ELR (cell line): ENCODE data around the gene CYP2C19.
"Not testable (repeated sequence)": the region's sequence is repeated elsewhere in the genome, so short reads cannot be mapped to it uniquely, and the experiment has no call there.

Experiments
- DNase-seq: peaks from one replicate; pipeline ENCODE4 v3.0.0-alpha.2; 2015; ENCODE audit warnings: low read depth

The CYP2C19 gene

DNA sequence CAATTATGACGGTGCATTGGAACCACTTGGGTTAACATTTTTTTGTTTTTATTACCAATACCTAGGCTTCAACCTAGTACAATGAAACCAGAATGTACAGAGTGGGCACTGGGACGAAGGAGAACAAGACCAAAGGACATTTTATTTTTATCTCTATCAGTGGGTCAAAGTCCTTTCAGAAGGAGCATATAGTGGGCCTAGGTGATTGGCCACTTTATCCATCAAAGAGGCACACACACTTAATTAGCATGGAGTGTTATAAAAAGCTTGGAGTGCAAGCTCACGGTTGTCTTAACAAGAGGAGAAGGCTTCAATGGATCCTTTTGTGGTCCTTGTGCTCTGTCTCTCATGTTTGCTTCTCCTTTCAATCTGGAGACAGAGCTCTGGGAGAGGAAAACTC lies at the start of gene CYP2C19:
CYP2C19 (plus strand) TSS at position 289 of the 400 bp plus-strand sequence; CDS start at position 314, 25 bp downstream.
- no peak for DNase-seq

DNA sequence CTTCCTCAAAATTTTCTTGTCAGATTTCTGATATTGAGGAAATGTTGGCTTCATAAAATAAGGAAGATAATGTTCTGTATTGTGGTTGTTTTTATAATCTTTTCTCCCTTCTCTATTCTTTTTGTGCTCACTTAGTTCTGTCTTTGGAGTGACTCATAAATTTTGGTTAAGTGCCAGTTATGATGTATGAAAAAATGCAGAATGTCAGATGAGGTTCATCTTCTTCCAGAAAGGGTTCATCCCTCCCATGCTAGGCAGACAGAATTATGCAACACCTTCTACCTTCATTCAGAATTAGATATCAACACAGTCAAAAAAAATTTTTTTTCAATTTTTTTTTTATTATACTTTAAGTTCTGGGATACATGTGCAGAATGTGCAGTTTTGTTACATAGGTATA lies 36.6 kb upstream of the CYP2C19 start:
- peak; percentile 20 for DNase-seq

DNA sequence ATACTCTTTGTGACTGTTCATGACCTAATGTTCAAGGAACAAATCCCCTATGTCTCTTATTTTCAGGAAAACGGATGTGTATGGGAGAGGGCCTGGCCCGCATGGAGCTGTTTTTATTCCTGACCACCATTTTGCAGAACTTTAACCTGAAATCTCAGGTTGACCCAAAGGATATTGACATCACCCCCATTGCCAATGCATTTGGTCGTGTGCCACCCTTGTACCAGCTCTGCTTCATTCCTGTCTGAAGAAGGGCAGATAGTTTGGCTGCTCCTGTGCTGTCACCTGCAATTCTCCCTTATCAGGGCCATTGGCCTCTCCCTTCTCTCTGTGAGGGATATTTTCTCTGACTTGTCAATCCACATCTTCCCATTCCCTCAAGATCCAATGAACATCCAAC lies 27.3 kb upstream of the CYP2C19 start:
- DNase-seq = no peak

DNA sequence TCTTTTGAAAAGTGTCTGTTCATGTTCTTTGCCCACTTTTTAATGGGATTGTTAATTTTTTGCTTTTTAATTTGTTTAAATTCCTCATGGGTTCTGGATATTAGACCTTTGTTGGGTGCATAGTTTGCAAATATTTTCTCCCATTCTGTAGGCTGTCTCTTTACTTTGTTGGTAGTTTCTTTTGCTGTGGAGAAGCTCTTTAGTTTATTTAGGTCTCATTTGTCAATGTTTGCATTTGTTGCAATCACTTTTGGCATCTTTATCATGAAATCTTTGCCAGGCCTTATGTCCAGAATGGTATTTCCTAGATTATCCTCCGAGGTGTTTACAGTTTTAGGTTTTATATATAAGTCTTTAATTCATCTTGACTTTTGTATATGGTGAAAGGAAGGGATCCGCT lies 23.9 kb upstream of the CYP2C19 start:
- DNase-seq = no peak

DNA sequence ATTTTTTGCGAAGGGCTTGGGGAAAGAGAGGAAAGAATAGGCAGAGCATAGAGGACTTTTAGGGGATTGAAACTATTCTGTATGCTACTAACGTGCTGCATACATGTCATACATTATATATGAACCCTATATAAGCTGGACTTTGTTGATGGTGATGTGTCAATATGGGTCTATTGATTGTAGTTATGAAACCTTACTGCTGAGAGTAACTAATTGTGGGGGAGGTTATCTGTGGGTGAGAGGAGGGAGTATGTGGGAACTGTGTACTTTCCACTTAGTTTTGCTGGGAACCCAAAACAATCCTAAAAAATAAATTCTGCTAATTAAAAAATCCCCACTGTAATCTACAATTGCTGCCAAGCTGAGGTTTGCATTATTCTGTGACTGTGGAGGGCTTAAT lies 15.3 kb upstream of the CYP2C19 start:
- DNase-seq = no peak

DNA sequence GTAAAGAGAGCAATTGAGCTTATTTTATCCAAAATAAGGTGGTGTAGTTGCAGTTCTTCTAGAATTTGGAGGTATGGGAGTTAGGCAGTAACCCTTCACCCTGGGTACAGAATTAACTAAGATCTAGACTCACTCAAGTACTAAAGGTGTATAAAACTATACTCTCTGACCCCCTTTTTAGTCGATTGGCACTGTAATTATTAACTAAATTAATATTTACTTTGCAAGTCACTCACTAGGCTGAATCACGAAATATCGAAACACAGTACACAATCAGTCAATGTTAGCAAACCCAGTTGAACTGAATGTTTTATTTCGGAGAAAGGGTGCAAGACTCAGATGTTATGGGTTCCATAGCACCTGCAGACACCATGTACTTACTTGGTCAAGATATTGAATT lies 14.6 kb upstream of the CYP2C19 start:
- no peak for DNase-seq

DNA sequence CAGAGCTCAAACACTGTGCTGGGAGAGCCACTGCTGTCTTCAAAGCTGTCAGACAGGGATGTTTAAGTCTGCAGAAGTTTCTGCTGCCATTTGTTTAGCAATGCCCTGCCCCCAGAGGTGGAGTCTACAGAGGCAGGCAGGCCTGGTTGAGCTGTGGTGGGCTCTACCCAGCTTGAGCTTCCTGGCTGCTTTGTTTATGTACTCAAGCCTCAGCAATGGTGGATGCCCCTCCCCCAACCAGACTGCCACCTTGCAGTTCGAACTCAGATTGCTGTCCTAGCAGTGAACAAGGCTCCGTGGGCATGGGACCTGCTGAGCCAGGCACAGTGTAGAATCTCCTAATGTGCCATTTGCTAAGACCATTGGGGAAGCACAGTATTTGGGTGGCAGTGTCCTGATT lies 4.6 kb upstream of the CYP2C19 start:
- no peak for DNase-seq

DNA sequence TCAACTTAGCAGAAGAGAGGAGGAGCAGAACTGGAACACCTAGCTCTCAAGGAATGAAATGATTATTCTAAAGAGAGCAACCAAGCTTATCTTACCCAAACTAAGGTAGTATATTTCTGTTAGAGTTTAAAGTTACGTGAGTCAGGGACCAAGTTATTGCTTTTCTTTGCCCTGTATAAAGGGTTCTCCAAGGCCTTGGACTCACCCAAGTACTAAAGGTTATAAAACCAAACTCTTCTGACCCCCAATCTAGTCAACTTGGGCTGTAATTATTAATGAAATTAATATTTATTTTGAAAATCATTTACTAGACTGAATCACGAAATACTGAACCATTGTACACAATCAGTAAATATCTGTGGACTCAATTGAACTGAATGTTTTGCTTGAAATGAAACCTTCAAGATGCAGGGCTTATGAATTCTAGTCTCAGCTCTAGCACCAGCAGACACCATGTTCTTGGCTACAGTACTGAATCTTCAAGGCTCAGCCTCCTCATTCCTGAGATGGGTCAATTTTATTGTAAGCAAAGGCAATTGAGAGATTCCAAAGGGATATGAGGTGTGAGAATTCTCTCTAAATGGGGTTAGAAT lies 1.8 kb upstream of the CYP2C19 start:
- DNase-seq = no peak

DNA sequence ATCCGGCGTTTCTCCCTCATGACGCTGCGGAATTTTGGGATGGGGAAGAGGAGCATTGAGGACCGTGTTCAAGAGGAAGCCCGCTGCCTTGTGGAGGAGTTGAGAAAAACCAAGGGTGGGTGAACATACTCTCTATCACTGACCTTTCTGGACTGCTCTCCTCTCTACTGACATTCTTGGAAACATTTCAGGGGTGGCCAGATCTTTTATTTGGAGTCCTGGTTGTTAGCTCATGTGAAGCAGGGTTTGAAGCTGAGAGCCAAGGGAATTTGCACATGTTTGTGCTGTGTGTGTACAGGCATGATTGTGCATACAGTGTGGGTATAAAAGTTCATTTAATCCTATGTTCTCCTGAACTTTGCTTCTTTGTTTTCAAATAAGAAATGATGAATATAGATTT lies 12.9 kb downstream of the CYP2C19 start:
- not testable (repeated sequence) for DNase-seq

DNA sequence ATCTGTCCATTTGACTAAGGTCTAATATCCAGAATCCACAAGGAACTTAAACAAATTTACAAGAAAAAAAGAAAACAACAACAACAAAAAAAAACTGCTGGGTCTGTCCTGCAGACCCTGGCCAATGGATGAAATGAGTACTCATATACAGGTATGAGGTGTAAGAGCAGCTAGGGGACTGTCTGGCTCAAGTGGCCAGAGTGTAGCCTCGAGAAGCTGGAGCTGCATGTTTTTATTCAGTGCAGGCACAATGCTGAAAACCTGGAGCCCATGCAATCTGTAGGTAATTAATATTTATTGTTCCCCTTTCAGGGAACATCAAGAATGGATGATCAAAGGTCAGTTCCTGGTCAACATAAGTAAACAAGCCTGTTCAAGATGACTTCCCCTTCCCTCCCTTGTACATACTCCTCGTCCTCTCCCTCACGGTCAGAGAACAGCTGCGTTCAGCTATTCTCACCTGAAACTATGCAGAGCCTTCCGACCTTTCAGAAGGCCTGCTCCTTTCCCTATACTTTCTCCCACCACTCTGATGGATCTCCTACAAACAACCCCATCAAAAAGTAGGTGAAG lies 15.5 kb downstream of the CYP2C19 start:
- no peak for DNase-seq

DNA sequence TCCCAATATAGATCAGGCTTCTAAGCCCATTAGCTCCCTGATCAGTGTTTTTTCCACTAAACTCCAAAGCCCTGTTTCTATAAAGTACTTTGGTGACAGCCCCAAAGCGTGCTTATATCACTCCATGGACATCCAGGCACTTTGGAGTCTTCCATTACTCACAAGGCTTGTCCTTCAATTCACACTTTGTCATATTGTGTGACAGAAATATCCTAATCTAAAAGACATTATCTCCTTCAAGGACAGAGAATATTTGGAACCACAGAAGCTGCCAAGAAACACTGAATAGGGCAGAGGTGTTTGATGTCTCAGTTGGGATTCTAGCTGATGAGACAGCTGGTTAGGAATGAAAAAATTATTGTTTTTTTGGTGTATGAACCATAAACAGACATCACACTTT lies 18.4 kb downstream of the CYP2C19 start:
- no peak for DNase-seq

DNA sequence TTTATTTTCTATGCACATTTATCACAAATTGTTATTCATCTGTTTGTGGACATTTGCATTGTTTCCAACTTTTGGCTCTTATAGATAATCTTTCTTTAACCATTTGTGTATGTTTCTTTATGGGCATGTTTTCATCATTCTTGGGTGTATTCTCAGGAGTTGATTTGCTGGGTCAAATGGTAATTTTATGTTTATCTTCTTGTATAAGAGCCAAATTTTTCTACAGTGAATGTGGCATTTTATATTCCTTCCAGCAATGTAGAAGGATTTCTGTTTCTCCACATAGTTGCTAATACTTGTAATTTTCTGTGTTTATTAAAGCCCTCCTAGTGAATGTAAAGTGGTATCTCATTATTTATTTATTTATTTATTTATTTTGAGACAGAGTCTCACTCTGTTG lies 21.8 kb downstream of the CYP2C19 start:
- no peak for DNase-seq

DNA sequence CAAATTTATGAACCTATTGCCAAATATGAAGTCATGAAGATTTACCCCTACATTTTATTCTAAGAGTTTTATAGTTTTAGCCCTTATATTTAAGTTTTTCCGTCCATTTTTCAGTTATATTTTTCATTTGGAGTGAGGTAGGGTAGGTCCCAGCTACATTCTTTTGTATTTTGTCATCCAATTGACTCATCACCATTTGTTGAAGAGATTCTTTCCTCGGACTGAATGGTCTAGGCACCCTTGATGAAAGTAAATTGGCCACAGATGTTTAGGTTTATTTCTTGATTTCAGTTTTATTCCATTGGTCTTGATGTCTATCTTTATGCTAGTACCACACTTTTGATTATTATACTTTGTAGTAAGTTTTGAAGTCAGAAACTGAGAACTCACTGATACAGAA lies 22.7 kb downstream of the CYP2C19 start:
- DNase-seq = peak; percentile 28

DNA sequence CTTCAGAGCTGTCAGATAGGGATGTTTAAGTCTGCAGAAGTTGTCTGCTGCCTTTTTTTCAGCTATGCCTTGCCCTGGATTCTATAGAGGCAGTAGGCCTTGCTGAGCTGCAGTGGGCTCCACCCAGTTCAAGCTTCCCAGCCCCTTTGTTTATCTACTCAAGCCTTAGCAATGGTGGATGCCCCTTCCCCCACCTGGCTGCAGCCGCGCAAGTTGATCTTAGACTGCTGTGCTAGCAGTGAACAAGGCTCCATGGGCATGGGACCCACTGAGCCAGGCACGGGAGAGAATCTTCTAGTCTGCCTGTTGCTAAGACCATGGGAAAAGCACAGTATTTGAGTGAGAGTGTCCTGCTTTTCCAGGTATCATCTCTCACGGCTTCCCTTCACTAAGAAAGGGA lies 38.1 kb downstream of the CYP2C19 start:
- not testable (repeated sequence) for DNase-seq

DNA sequence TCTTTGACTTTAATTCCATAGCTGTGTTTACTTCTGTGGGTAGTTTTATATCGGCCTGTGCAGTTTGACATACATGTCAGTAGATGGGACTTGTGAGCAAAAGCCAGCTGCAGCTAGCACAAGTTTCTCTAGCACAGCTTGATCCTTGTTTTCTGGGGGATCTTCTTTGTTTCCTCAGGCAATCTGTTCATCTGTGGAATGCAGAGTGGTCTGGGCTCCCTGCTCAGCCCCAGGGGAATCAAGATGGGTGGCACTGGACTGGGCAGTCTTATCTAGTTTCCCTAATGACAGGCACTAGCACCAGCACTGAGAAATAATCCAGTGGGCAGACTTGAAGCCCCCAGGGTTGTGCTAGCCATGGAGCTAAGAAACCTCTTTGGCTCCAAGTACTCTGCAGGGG lies 40.8 kb downstream of the CYP2C19 start:
- DNase-seq = no peak

DNA sequence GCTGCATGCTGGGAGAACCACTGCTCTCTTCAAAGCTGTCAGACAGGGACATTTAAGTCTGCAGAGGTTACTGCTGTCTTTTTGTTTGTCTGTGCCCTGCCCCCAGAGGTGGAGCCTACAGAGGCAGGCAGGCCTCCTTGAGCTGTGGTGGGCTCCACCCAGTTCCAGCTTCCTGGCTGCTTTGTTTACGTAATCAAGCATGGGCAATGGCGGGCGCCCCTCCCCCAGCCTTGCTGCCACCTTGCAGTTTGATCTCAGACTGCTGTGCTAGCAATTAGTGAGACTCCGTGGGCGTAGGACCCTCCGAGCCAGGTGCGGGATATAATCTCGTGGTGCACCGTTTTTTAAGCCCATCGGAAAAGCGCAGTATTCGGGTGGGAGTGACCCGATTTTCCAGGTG lies 67.5 kb downstream of the CYP2C19 start:
- DNase-seq = not testable (repeated sequence)

DNA sequence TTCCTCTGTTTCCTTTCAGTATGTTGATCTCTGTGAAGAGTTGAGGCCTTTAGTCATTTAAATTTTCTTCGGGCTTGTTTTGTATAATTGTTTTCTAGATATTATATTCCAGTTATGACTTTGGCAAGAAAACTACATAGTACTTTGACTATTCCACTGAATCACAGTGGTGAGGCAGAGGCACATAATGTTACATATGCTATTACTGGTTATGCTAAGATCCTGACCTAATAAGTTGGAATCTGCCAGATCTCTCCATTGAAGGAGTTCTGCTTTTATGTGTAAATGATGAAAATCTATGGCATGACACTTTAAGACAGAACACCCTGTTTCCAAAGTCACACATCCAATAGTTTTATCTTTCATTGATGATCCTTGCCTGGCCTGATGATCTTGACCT lies 83.7 kb downstream of the CYP2C19 start:
- no peak for DNase-seq

DNA sequence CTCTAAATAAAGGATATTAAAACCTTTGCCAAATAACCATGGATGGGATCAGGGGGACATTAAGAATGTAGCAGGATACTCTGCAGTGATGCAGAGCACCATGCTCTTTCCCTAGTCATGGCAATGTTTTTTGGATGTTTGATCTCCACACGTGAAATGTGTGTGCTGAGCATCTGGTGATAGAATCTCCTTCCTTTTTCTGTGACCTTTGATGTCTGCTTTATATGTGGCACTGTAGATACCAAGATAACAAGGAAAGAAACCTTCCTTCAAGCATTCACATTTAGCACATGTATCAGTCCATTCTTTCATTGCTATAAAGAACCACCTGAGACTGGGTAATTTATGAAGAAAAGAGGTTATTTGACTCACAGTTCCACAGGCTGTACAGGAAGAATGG lies 88.3 kb downstream of the CYP2C19 start:
- no peak for DNase-seq

DNA sequence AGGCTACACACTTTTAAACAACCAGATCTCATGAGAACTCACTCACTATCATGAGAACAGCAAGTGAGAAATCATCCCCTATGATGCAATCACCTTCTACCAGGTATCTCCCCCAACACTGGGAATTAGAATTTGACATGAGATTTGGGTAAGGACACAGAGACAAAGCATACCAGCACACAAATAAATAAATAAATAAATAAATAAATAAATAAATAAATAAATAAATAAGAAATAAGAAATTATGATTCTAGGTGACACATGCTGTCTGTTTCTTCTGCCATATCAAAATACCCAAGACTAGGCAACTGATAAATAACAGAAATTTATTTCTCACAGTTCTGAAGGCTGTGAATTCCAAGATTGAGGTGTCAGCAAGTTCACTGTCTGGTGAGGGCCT lies 88.8 kb downstream of the CYP2C19 start:
- DNase-seq = no peak

DNA sequence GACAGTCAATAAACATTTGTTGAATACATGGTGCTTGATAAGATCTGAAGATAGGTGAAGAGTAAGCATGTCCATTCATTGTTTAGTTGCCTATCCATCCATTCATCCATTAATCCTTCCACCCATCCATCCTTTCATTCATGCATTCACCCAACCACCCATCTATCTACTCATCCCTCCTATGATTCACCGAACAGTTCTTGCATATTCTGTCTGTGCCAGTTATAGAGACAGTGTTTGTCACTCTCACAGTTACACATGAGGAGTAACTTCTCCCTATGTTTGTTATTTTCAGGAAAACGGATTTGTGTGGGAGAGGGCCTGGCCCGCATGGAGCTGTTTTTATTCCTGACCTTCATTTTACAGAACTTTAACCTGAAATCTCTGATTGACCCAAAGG lies 90.0 kb downstream of the CYP2C19 start:
- DNase-seq = no peak

DNA sequence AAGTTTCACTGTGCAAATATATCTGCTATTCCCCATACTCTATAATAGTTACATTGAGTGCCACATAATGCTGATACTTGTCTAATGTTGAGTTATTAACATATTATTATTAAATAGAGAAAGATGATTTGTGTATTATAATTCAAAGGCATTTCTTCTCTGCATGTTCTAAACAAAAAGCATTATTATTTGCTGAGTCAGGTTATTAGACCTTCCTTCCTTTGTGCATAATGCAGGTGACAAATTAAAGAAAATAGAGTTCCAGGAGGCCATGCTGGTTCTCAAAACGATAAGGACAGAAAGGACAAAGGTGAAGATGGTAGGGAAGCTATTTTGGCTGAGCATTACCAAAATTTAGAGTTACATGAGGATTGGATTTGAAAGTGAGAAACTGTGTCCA lies 90.6 kb downstream of the CYP2C19 start:
- DNase-seq = no peak

DNA sequence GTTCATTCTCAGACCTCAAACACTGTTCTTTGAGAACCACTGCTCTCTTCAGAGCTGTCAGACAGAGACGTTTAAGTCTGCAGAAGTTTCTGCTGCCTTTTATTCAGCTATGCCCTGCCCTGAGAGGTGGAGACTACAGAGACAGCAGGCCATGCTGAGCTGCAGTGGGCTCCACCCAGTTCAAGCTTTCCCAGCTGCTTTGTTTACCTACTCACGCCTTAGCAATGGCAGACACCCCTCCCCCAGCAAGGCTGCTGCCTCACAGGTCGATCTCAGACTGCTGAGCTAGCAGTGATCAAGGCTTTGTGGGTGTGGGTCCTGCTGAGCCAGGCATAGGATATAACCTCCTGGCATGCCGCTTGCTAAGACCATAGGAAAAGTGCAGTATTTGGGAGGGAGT lies 95.5 kb downstream of the CYP2C19 start:
- no peak for DNase-seq

DNA sequence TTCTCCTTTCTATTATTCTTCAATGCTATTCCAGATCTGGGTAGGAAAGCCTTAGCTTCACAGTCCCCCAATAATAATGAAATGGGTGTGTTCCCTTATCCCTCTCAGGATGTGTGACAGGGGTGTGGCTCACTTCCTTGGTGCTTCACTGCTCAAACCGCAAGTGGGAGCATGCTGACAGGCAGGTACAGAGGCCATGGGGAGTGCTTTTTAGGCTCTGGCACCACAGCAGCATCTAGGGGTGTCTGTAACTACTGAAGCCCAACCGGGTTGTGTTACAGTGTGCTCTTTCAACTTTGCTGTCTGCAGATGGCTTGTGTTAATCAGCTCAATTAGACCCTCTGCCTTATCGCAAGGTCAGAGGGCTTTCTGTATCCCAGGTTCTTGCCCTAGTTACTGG lies 96.6 kb downstream of the CYP2C19 start:
- DNase-seq = no peak

DNA sequence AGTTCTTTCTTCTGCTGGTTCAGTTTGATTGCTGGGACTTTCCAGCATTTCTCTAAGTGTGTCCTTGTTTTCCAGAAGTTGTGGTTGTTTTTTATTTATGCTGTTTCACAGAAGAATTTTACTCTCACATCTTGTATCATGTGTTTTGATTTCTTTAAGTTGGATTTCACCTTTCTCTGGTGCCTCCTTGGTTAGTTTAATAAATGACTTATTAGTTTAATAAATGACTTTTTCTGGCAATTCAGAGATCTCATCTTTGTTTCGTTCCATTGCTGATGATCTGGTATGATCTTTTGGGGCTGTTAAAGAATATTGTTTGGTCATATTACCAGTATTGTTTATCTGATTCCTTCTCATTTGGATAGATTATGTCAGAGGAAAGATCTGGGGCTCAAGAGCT lies 116.2 kb downstream of the CYP2C19 start:
- DNase-seq = no peak

DNA sequence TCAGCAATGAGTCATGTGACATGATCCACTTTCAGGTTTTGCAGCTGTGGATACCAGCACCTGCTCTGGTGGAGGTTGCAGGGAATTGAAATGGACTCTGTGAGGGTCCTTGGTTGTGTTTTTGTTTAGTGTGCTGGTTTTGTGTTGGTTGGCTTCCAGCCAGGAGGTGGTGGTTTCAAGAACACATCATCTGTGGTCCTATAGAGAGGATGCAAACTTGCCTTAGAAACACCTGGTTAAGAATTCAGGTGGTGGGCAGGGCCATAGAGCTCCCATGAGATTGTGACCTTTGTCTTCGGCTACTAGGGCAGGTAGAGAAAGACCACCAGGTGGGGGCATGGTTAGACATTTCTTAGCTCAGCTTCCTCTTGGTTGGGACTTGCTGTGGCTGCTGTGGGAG lies 116.7 kb downstream of the CYP2C19 start:
- no peak for DNase-seq
